CD14-positive monocyte (primary cell): ENCODE results near the gene ZP2. TPM values are rescaled to one million over a fixed set of nuclear protein-coding genes. Genes with fewer than 3 reads are reported as not detected.
"Not testable (repeated sequence)": the region's sequence is repeated elsewhere in the genome, so short reads cannot be mapped to it uniquely, and the experiment has no call there.

Experiments used
- DNase-seq, 3 donors: peaks; one replicate each; pipeline ENCODE4 v3.0.0-alpha.2; 2011 to 2022
- H2AFZ ChIP-seq: 2 replicates; pipeline ENCODE4 v1.6.0; 2012; ENCODE audit warnings: mild to moderate bottlenecking, low read depth, low read length, inconsistent platforms; ENCODE audit not compliant: insufficient read depth, poor library complexity, severe bottlenecking
- H3K27ac ChIP-seq, 2 donors: 1 replicate in 1 of 2; 2 replicates in 1 of 2; pipeline ENCODE4 v1.5.1; 2012 to 2013; ENCODE audit warnings: low read length in 2 of 2, control low read depth in 1 of 2, inconsistent platforms in 1 of 2, low read depth in 1 of 2, mild to moderate bottlenecking in 1 of 2
- H3K27me3 ChIP-seq, 2 donors: one replicate each; pipeline versions ENCODE4 v1.6.0 to v1.6.1; 2011 to 2013; ENCODE audit warnings: low read length in 2 of 2; ENCODE audit not compliant: control insufficient read depth in 2 of 2, insufficient read depth in 2 of 2
- H3K36me3 ChIP-seq, 2 donors: replicated peaks in 1 of 2; 1 replicate in 1 of 2; 2 replicates in 1 of 2; pipeline versions ENCODE4 v1.5.1 to v1.6.1; 2012 to 2013; ENCODE audit warnings: low read length in 2 of 2, control low read depth in 1 of 2, inconsistent platforms in 1 of 2, mild to moderate bottlenecking in 1 of 2; ENCODE audit not compliant: insufficient read depth in 2 of 2, control insufficient read depth in 1 of 2
- H3K4me1 ChIP-seq, 2 donors: 1 replicate in 1 of 2; 2 replicates in 1 of 2; pipeline versions ENCODE4 v1.5.1 to v1.6.1; 2012 to 2013; ENCODE audit warnings: low read length in 2 of 2, control low read depth in 1 of 2, inconsistent platforms in 1 of 2, mild to moderate bottlenecking in 1 of 2, moderate library complexity in 1 of 2; ENCODE audit not compliant: insufficient read depth in 2 of 2, control insufficient read depth in 1 of 2
- H3K4me2 ChIP-seq: replicated peaks from 2 replicates; pipeline ENCODE3; 2012; ENCODE audit warnings: low read length, moderate library complexity, mild to moderate bottlenecking; ENCODE audit not compliant: poor library complexity, severe bottlenecking; ENCODE audit errors: extremely low read depth
- H3K4me3 ChIP-seq, 3 experiments: fragments of 200-600 bp in 1 of 3; sonication (generic) in 1 of 3; replicated peaks in 1 of 3; 1 replicate in 2 of 3; 2 replicates in 1 of 3; pipeline ENCODE4 v1.5.1; 2011 to 2013; ENCODE audit warnings: low read length in 3 of 3, mild to moderate bottlenecking in 3 of 3, control low read depth in 2 of 3, low read depth in 2 of 3, inconsistent platforms in 1 of 3, moderate library complexity in 1 of 3
- H3K79me2 ChIP-seq: 2 replicates; pipeline ENCODE4 v1.6.0; 2012; ENCODE audit warnings: mild to moderate bottlenecking, control low read depth, inconsistent platforms, low read length, moderate library complexity; ENCODE audit not compliant: insufficient read depth
- H3K9ac ChIP-seq: 2 replicates; pipeline ENCODE4 v1.6.0; 2017; ENCODE audit warnings: low read length, mild to moderate bottlenecking; ENCODE audit not compliant: insufficient read depth, poor library complexity, severe bottlenecking
- H3K9me3 ChIP-seq, 2 donors: replicated peaks in 1 of 2; 1 replicate in 1 of 2; 2 replicates in 1 of 2; pipeline versions ENCODE4 v1.5.1 to v1.6.1; 2012 to 2013; ENCODE audit warnings: low read length in 2 of 2, control low read depth in 1 of 2; ENCODE audit not compliant: control insufficient read depth in 1 of 2, insufficient read depth in 1 of 2
- H4K20me1 ChIP-seq: 2 replicates; pipeline ENCODE4 v1.6.0; 2012; ENCODE audit warnings: mild to moderate bottlenecking, low read length, control low read depth, moderate library complexity; ENCODE audit not compliant: insufficient read depth
- H3K27ac Mint-ChIP-seq, 7 donors: one replicate each; pipeline ENCODE4 v1.8.0; 2020; ENCODE audit warnings: mild to moderate bottlenecking in 7 of 7, mixed read lengths in 7 of 7, moderate library complexity in 6 of 7, inconsistent platforms in 2 of 7
- H3K27me3 Mint-ChIP-seq, 3 donors: one replicate each; pipeline ENCODE4 v1.8.0; 2021 to 2022; ENCODE audit warnings: low read depth in 3 of 3, mild to moderate bottlenecking in 3 of 3, mixed read lengths in 3 of 3, moderate library complexity in 3 of 3, inconsistent platforms in 1 of 3
- H3K36me3 Mint-ChIP-seq, 2 donors: one replicate each; pipeline ENCODE4 v1.8.0; 2020; ENCODE audit warnings: mixed read lengths in 2 of 2, inconsistent platforms in 1 of 2, mild to moderate bottlenecking in 1 of 2
- H3K4me1 Mint-ChIP-seq: one replicate; pipeline ENCODE4 v1.8.0; 2020; ENCODE audit warnings: mild to moderate bottlenecking, mixed read lengths
- H3K4me3 Mint-ChIP-seq, 2 donors: one replicate each; pipeline ENCODE4 v1.8.0; 2020; ENCODE audit warnings: mild to moderate bottlenecking in 2 of 2, mixed read lengths in 2 of 2, moderate library complexity in 1 of 2
- H3K9me3 Mint-ChIP-seq, 7 donors: one replicate each; pipeline ENCODE4 v1.8.0; 2020 to 2022; ENCODE audit warnings: mixed read lengths in 7 of 7, mild to moderate bottlenecking in 6 of 7, moderate library complexity in 6 of 7, inconsistent platforms in 2 of 7
- CTCF ChIP-seq: fragments of 200-600 bp; IDR thresholded peaks from one replicate; pipeline ENCODE4 v1.8.0; 2022; ENCODE audit warnings: antibody characterized with exemption, mild to moderate bottlenecking
- WGBS: methylation state at CpG from one replicate; pipeline ENCODE4 v1.1.5; 2013; ENCODE audit warnings: missing lambda C conversion rate; ENCODE audit not compliant: insufficient coverage; 5-methylcytosine and 5-hydroxymethylcytosine counted together
- intact Hi-C, 2 donors: fragments of 100-400 bp; cut with micrococcal nuclease; formaldehyde crosslinking; loops; one replicate each; pipeline versions ENCODE4 v1.15.0 to v1.15.1; 2023
- polyA plus RNA-seq, 3 donors: library from polyadenylated mRNA; depleted of rRNA in 1 of 3; unstranded in 2 of 3; stranded (reverse) in 1 of 3; fragments of 300-500 nt in 2 of 3; fragments of >200 nt in 1 of 3; fragmentation: Illumina TruSeq in 2 of 3; gene quantifications; 1 replicate in 2 of 3; 2 replicates in 1 of 3; pipeline ENCODE4 v1.2.3, GENCODE V29; 2012 to 2021

The ZP2 gene
- polyA plus RNA-seq, 3 donors: not detected

GRCh38 chr16:21250072-21250923 lies 38.9 kb upstream of the ZP2 start:
- H3K79me2 ChIP-seq: no peaks in the 10 kb centered on the region
- H4K20me1 ChIP-seq: no peaks in the 10 kb centered on the region
- no peak for TF ChIP-seq CTCF
- WGBS: 68% methylated on average over 11 of the region's 15 CpGs
- H3K27ac ChIP-seq: no peak overlapping the region
- H3K27me3 ChIP-seq: no peaks in the 10 kb centered on the region
- H3K4me3 Mint-ChIP-seq: no peak overlapping the region
- no peak for DNase-seq
- peaks cover 9 to 15% (median 11%) of the 10 kb centered on the region in 3 donors for H3K27me3 Mint-ChIP-seq
- no peaks in the 10 kb centered on the region for H3K36me3 ChIP-seq
- H2AFZ ChIP-seq: no peak overlapping the region
- no peaks in the 10 kb centered on the region for H3K9me3 ChIP-seq
- H3K4me3 ChIP-seq: no peak overlapping the region
- H3K4me1 Mint-ChIP-seq: no peaks in the 10 kb centered on the region
- intact Hi-C loops: no loop called here
- H3K4me2 ChIP-seq: no peak overlapping the region
- H3K4me1 ChIP-seq: no peaks in the 10 kb centered on the region
- H3K27ac Mint-ChIP-seq: peak overlapping the region in 1 of 7 donors; percentile 29
- no peaks in the 10 kb centered on the region for H3K9me3 Mint-ChIP-seq
- no peak overlapping the region for H3K9ac ChIP-seq
- no peaks in the 10 kb centered on the region for H3K36me3 Mint-ChIP-seq

GRCh38 chr16:21248179-21248578 lies 36.8 kb upstream of the ZP2 start:
- H3K4me2 ChIP-seq, H3K27ac Mint-ChIP-seq, H3K9me3 ChIP-seq, H3K36me3 Mint-ChIP-seq, H3K36me3 ChIP-seq, H3K27ac ChIP-seq, H2AFZ ChIP-seq, H3K9me3 Mint-ChIP-seq, H4K20me1 ChIP-seq, H3K9ac ChIP-seq, H3K4me1 ChIP-seq, H3K4me1 Mint-ChIP-seq, H3K79me2 ChIP-seq, H3K4me3 ChIP-seq, DNase-seq, intact Hi-C loops, H3K27me3 ChIP-seq: not testable (repeated sequence)
- Mint-ChIP-seq H3K27me3 (peaks cover 4 to 18% (median 13%) of the 10 kb centered on the region in 3 donors), H3K4me3 (peak overlapping the region in 1 of 2 donors; percentile 14)
- no CpG with 5 or more reads among the region's 4 CpGs for WGBS
